H1 (cell line): Measurements from ENCODE around the gene PACS1. TPM values are rescaled to one million over a fixed set of nuclear protein-coding genes. Genes with fewer than 3 reads are reported as not detected.

Experiments used
- CTCF ChIA-PET: fragments of 300-600 bp; sonication (Branson Sonifier 250); formaldehyde crosslinking; loops from one replicate; lab custom pipeline; 2021; ENCODE audit not compliant: partially characterized antibody; lab: Charles Lee
- POLR2A ChIA-PET: fragments of 300-600 bp; sonication (Branson Sonifier 250); formaldehyde crosslinking; loops from one replicate; lab custom pipeline; 2021; ENCODE audit warnings: inconsistent platforms; ENCODE audit not compliant: partially characterized antibody; lab: Charles Lee
- DNase-seq, 2 experiments: peaks; one replicate each; pipeline versions ENCODE4 v3.0.0 to v3.0.0-alpha.2; 2010 to 2022; ENCODE audit warnings: low spot score in 2 of 2, low read depth in 1 of 2, mixed read lengths in 1 of 2
- FAIRE-seq: peaks from 2 replicates; lab custom pipeline; 2011; peaks lifted over from hg19 to GRCh38; lab: Jason Lieb, UNC
- H2AFZ ChIP-seq: 2 replicates; pipeline ENCODE4 v1.8.1; 2012; ENCODE audit warnings: low read length, inconsistent platforms
- H2AK5ac ChIP-seq: 2 replicates; pipeline ENCODE4 v1.6.1; 2013; ENCODE audit warnings: low read depth, low read length
- H2BK120ac ChIP-seq: replicated peaks from 2 replicates; pipeline ENCODE3; 2013; ENCODE audit warnings: low read depth, low read length, inconsistent platforms
- H2BK12ac ChIP-seq: 2 replicates; pipeline ENCODE4 v1.6.1; 2013; ENCODE audit warnings: low read depth, low read length
- H2BK15ac ChIP-seq: 2 replicates; pipeline ENCODE4 v1.6.1; 2013; ENCODE audit warnings: low read length
- H2BK20ac ChIP-seq: 2 replicates; pipeline ENCODE4 v1.6.1; 2013; ENCODE audit warnings: low read length
- H2BK5ac ChIP-seq: 2 replicates; pipeline ENCODE4 v1.6.1; 2013; ENCODE audit warnings: low read depth, low read length
- H3K14ac ChIP-seq: 2 replicates; pipeline ENCODE4 v1.6.1; 2013; ENCODE audit warnings: inconsistent platforms; ENCODE audit not compliant: insufficient read length
- H3K18ac ChIP-seq: 2 replicates; pipeline ENCODE4 v1.6.1; 2013; ENCODE audit warnings: low read length; ENCODE audit errors: extremely low read depth
- H3K23ac ChIP-seq: 2 replicates; pipeline ENCODE4 v1.6.1; 2013; ENCODE audit warnings: inconsistent platforms; ENCODE audit not compliant: insufficient read length
- H3K23me2 ChIP-seq: 2 replicates; pipeline ENCODE4 v1.6.1; 2013; ENCODE audit warnings: low read depth, low read length
- H3K27ac ChIP-seq: 2 replicates; pipeline ENCODE4 v1.6.1; 2011; ENCODE audit warnings: low read depth, low read length, inconsistent platforms
- H3K27me3 ChIP-seq, 4 experiments: replicated peaks in 1 of 4; 1 replicate in 1 of 4; 2 replicates in 3 of 4; pipeline versions ENCODE4 v1.6.1 to v1.8.1; 2011 to 2013; ENCODE audit warnings: low read length in 3 of 4, mild to moderate bottlenecking in 3 of 4, inconsistent platforms in 2 of 4, mixed read lengths in 2 of 4, moderate library complexity in 1 of 4; ENCODE audit not compliant: control insufficient read depth in 3 of 4, insufficient read depth in 3 of 4; ENCODE audit errors: extremely low read depth in 1 of 4
- H3K36me3 ChIP-seq, 4 experiments: 2 replicates each; pipeline versions ENCODE4 v1.6.1 to v1.8.1; 2011 to 2013; ENCODE audit warnings: mild to moderate bottlenecking in 4 of 4, low read length in 3 of 4, moderate library complexity in 2 of 4, control low read depth in 1 of 4, inconsistent platforms in 1 of 4; ENCODE audit not compliant: insufficient read depth in 4 of 4, control insufficient read depth in 2 of 4
- H3K4ac ChIP-seq: replicated peaks from 2 replicates; pipeline ENCODE3; 2013; ENCODE audit warnings: low read length, low read depth, mixed read lengths, inconsistent platforms; ENCODE audit not compliant: insufficient read length
- H3K4me1 ChIP-seq, 4 experiments: replicated peaks in 1 of 4; 1 replicate in 1 of 4; 2 replicates in 3 of 4; pipeline versions ENCODE4 v1.6.1 to v1.8.1; 2011 to 2013; ENCODE audit warnings: low read length in 3 of 4, inconsistent platforms in 2 of 4, mixed read lengths in 1 of 4; ENCODE audit not compliant: insufficient read depth in 4 of 4, control insufficient read depth in 3 of 4
- H3K4me2 ChIP-seq, 2 experiments: 2 replicates each; pipeline versions ENCODE4 v1.6.1 to v1.8.1; 2011 to 2013; ENCODE audit warnings: low read depth in 2 of 2, low read length in 2 of 2, control low read depth in 1 of 2, inconsistent platforms in 1 of 2, mild to moderate bottlenecking in 1 of 2; ENCODE audit not compliant: insufficient read depth in 1 of 2
- H3K4me3 ChIP-seq, 4 experiments: fragments of 200-600, 300-600 bp in 1 of 4; sonication (generic), shearing (Covaris generic), sonication (Bioruptor Twin) in 1 of 4; 2 replicates each; pipeline versions ENCODE4 v1.5.1 to v1.8.1; 2011 to 2016; ENCODE audit warnings: low read length in 4 of 4, low read depth in 3 of 4, control low read depth in 2 of 4, inconsistent platforms in 2 of 4, mild to moderate bottlenecking in 2 of 4, mixed read lengths in 1 of 4, moderate library complexity in 1 of 4; ENCODE audit not compliant: insufficient read depth in 2 of 4; ENCODE audit errors: extremely low read depth in 1 of 4
- H3K56ac ChIP-seq: replicated peaks from 2 replicates; pipeline ENCODE3; 2013; ENCODE audit warnings: low read depth, mild to moderate bottlenecking, mixed read lengths, low read length, inconsistent platforms; ENCODE audit not compliant: insufficient read length
- H3K79me1 ChIP-seq: 2 replicates; pipeline ENCODE4 v1.6.1; 2013; ENCODE audit warnings: low read depth, low read length, control low read depth
- H3K79me2 ChIP-seq, 2 experiments: 2 replicates each; pipeline versions ENCODE4 v1.6.1 to v1.8.1; 2012 to 2013; ENCODE audit warnings: low read length in 2 of 2, mild to moderate bottlenecking in 2 of 2, inconsistent platforms in 1 of 2; ENCODE audit not compliant: insufficient read depth in 2 of 2, control insufficient read depth in 1 of 2
- H3K9ac ChIP-seq, 4 experiments: replicated peaks in 1 of 4; 1 replicate in 1 of 4; 2 replicates in 3 of 4; pipeline versions ENCODE4 v1.6.1 to v1.8.1; 2011 to 2013; ENCODE audit warnings: low read depth in 3 of 4, low read length in 3 of 4, control low read depth in 2 of 4, mild to moderate bottlenecking in 2 of 4, moderate library complexity in 2 of 4, inconsistent platforms in 1 of 4; ENCODE audit errors: extremely low read depth in 1 of 4
- H3K9me3 ChIP-seq, 2 experiments: 2 replicates each; pipeline versions ENCODE4 v1.6.1 to v1.8.1; 2012 to 2013; ENCODE audit warnings: mild to moderate bottlenecking in 2 of 2, moderate library complexity in 2 of 2, control low read depth in 1 of 2, inconsistent platforms in 1 of 2, low read depth in 1 of 2, low read length in 1 of 2, mixed read lengths in 1 of 2; ENCODE audit not compliant: insufficient read depth in 2 of 2
- H4K20me1 ChIP-seq, 2 experiments: replicated peaks in 1 of 2; 2 replicates each; pipeline versions ENCODE3 to v1.8.1; 2011 to 2013; ENCODE audit warnings: inconsistent platforms in 2 of 2, low read length in 2 of 2, mild to moderate bottlenecking in 1 of 2; ENCODE audit not compliant: insufficient read depth in 2 of 2, control insufficient read depth in 1 of 2
- H4K5ac ChIP-seq: 2 replicates; pipeline ENCODE4 v1.6.1; 2013; ENCODE audit warnings: low read length, low read depth, mixed read lengths, inconsistent platforms; ENCODE audit not compliant: insufficient read length
- H4K8ac ChIP-seq: 2 replicates; pipeline ENCODE4 v1.8.0; 2013; ENCODE audit warnings: mild to moderate bottlenecking, moderate library complexity, low read length, inconsistent platforms; ENCODE audit not compliant: insufficient read depth; ENCODE audit errors: extremely low read depth
- H4K91ac ChIP-seq: replicated peaks from 2 replicates; pipeline ENCODE3; 2013; ENCODE audit warnings: low read length, mixed read lengths, inconsistent platforms; ENCODE audit not compliant: insufficient read length
- ASH2L ChIP-seq: fragments of 200-600, 300-600 bp; sonication (generic); IDR thresholded peaks from one replicate; pipeline ENCODE4 v1.7.1; 2017; ENCODE audit warnings: low read length
- BCL11A ChIP-seq, 2 experiments: IDR thresholded peaks; one replicate each; pipeline ENCODE4 v1.6.1; 2011; ENCODE audit warnings: low read depth in 2 of 2, low read length in 2 of 2, mild to moderate bottlenecking in 2 of 2
- CBX8 ChIP-seq: fragments of 300-800, 300-1000 bp; sonication (generic); IDR thresholded peaks from 2 replicates; pipeline ENCODE4 v1.7.1; 2016; ENCODE audit warnings: low read depth, low read length, borderline replicate concordance
- JUND ChIP-seq: IDR thresholded peaks from 2 replicates; pipeline ENCODE4 v1.6.1; 2011; ENCODE audit warnings: mild to moderate bottlenecking, improper control_type of control experiment, low read length
- KDM5A ChIP-seq: fragments of 200-600 bp; IDR thresholded peaks from 2 replicates; pipeline ENCODE4 v1.7.1; 2012; ENCODE audit warnings: mild to moderate bottlenecking, low read length, inconsistent platforms, mixed read lengths
- NANOG ChIP-seq: IDR thresholded peaks from 2 replicates; pipeline ENCODE4 v1.6.1; 2011; ENCODE audit warnings: low read length, low read depth, mild to moderate bottlenecking, inconsistent platforms; ENCODE audit not compliant: insufficient read depth, poor library complexity, severe bottlenecking
- RBBP5 ChIP-seq: IDR thresholded peaks from 2 replicates; pipeline ENCODE4 v1.7.1; 2012; ENCODE audit warnings: low read depth, mild to moderate bottlenecking, inconsistent platforms, low read length, moderate library complexity, borderline replicate concordance
- RNF2 ChIP-seq: fragments of 200-900, 300-1000 bp; sonication (generic); IDR thresholded peaks from 2 replicates; pipeline ENCODE4 v1.7.1; 2016; ENCODE audit warnings: borderline replicate concordance, low read depth, mild to moderate bottlenecking, antibody characterized with exemption, low read length; ENCODE audit not compliant: poor library complexity, severe bottlenecking; ENCODE audit errors: missing control alignments
- RXRA ChIP-seq: IDR thresholded peaks from 2 replicates; pipeline ENCODE4 v1.6.1; 2011; ENCODE audit warnings: low read depth, mild to moderate bottlenecking, low read length, moderate library complexity; ENCODE audit not compliant: insufficient read depth
- TBP ChIP-seq: IDR thresholded peaks from 2 replicates; pipeline ENCODE4 v1.6.1; 2011; ENCODE audit warnings: low read depth, low read length, improper control_type of control experiment
- TEAD4 ChIP-seq: IDR thresholded peaks from 2 replicates; pipeline ENCODE4 v1.6.1; 2012; ENCODE audit warnings: low read depth, low read length, inconsistent platforms, mixed read lengths
- WGBS, 2 experiments: shearing (Covaris generic) in 1 of 2; methylation state at CpG; one replicate each; pipeline versions ENCODE4 v1.1.6 to v1.1.7; 2013 to 2015; ENCODE audit warnings: low lambda C conversion rate in 2 of 2, mixed read lengths in 2 of 2, inconsistent platforms in 1 of 2, low coverage in 1 of 2, missing lambda C conversion rate in 1 of 2; ENCODE audit not compliant: insufficient replicate concordance in 2 of 2, insufficient coverage in 1 of 2, insufficient read length in 1 of 2; ENCODE audit errors: extremely low coverage in 1 of 2, missing lambda C conversion rate in 1 of 2; 5-methylcytosine and 5-hydroxymethylcytosine counted together
- polyA plus RNA-seq, 7 experiments: library from polyadenylated mRNA; depleted of rRNA in 3 of 7; stranded (reverse) in 5 of 7; unstranded in 2 of 7; fragments of >200 nt in 5 of 7; fragments of 200-250 nt in 2 of 7; gene quantifications; 1 replicate in 5 of 7; 2 replicates in 1 of 7; 4 replicates in 1 of 7; pipeline versions ENCODE4 v1.2.1 to v1.2.3, GENCODE V29; 2011 to 2013; ENCODE audit warnings: missing spikeins in 2 of 7, mixed read lengths in 2 of 7
- total RNA-seq: library from RNA; stranded (reverse); fragmentation: NEBNext Ultra II Directional; extraction: Animal tissue kit (Norgen Biotek cat#: 25700); gene quantifications from 2 replicates; pipeline ENCODE4 v1.2.1, GENCODE V29; 2021
- TF ChIP-seq, protein P1 (sequence below): IDR thresholded peaks from 2 replicates; pipeline ENCODE4 v1.6.1; 2012; ENCODE audit warnings: low read length, inconsistent platforms

Gene PACS1
- total and polyA plus RNA-seq, 2 of the 8 experiments (the other 6 are each of a cell fraction or from before 2014, with no cell fraction given), result 11.5 to 36.0 TPM

DNA sequence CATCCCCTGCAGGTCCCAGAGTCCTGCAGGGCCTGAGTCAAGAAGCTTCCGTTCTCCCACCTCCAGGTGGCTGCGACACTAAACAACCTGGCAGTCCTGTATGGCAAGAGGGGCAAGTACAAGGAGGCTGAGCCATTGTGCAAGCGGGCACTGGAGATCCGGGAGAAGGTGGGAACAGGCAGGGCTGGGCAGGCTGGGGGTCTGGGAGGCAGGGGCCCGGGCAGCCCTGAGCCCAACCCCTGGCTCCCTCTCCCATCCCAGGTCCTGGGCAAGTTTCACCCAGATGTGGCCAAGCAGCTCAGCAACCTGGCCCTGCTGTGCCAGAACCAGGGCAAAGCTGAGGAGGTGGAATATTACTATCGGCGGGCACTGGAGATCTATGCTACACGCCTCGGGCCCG is 193.7 kb downstream of the PACS1 start:
- H2BK20ac ChIP-seq, result no peak overlapping the region
- no peak overlapping the region for H3K4ac ChIP-seq
- H2BK5ac ChIP-seq, result no peak overlapping the region
- peaks cover 7 to 25% of the 10 kb centered on the region in 2 experiments for H4K20me1 ChIP-seq
- no peak overlapping the region for H3K56ac ChIP-seq
- H3K27me3 ChIP-seq, result no peaks in the 10 kb centered on the region
- no peak overlapping the region for H2AFZ ChIP-seq
- H3K79me2 ChIP-seq, result peaks cover 0 to 5% of the 10 kb centered on the region in 2 experiments; a peak in 1 of 4 replicates
- H2BK120ac ChIP-seq, result no peak overlapping the region
- no peak for DNase-seq
- H3K23me2 ChIP-seq, result peaks cover 5% of the 10 kb centered on the region
- H3K14ac ChIP-seq, result no peak overlapping the region
- H3K18ac ChIP-seq, result no peak overlapping the region
- H3K4me1 ChIP-seq, result peaks cover 0 to 5% (median 3%) of the 10 kb centered on the region in 4 experiments; a peak in 5 of 7 replicates
- H4K8ac ChIP-seq, result no peak overlapping the region
- ChIA-PET POLR2A (interaction anchor here (0.6 to 2.5 kb wide), 4 partner anchors 23 to 1489 kb away, joined by 3 to 6 read pairs (median 3); no protein-coding TSS in a partner anchor), CTCF (interaction anchor here (0.6 to 2.2 kb wide), 12 partner anchors 10 to 49 kb away, joined by 3 to 6 read pairs (median 4); no protein-coding TSS in a partner anchor)
- no peaks in the 10 kb centered on the region; the same call in 1 of the 2 replicates for H3K79me1 ChIP-seq
- no peak overlapping the region for H4K5ac ChIP-seq
- H3K4me3 ChIP-seq, result no peak overlapping the region
- FAIRE-seq, result no peak
- H3K9ac ChIP-seq, result no peak overlapping the region
- no peak overlapping the region for H2BK15ac ChIP-seq
- no peak overlapping the region for H3K4me2 ChIP-seq
- no peak overlapping the region for H3K27ac ChIP-seq
- no peak overlapping the region for H2AK5ac ChIP-seq
- H2BK12ac ChIP-seq, result no peak overlapping the region
- 89% methylated on average over 8 of the region's 10 CpGs; no CpG with 5 or more reads in 1 of the 2 experiments for WGBS, 2 experiments
- H3K9me3 ChIP-seq, result no peaks in the 10 kb centered on the region
- peaks cover 14 to 27% (median 20%) of the 10 kb centered on the region in 4 experiments; a peak in 7 of 8 replicates for H3K36me3 ChIP-seq
- H3K23ac ChIP-seq, result no peak overlapping the region
- no peak overlapping the region for H4K91ac ChIP-seq
- TF ChIP-seq CBX8 (no peak), JUND (no peak), KDM5A (no peak), RNF2 (no peak), NANOG (no peak), TEAD4 (no peak), BCL11A (IDR thresholded peaks at IDR 0.05; ENCODE audit: low read depth in 2 of 2, low read length in 2 of 2) (no peak), ASH2L (no peak), TBP (no peak), RXRA (no peak), RBBP5 (no peak)
- TF ChIP-seq, protein P1, sequence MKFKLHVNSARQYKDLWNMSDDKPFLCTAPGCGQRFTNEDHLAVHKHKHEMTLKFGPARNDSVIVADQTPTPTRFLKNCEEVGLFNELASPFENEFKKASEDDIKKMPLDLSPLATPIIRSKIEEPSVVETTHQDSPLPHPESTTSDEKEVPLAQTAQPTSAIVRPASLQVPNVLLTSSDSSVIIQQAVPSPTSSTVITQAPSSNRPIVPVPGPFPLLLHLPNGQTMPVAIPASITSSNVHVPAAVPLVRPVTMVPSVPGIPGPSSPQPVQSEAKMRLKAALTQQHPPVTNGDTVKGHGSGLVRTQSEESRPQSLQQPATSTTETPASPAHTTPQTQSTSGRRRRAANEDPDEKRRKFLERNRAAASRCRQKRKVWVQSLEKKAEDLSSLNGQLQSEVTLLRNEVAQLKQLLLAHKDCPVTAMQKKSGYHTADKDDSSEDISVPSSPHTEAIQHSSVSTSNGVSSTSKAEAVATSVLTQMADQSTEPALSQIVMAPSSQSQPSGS, result no peak
